Measurements from ENCODE around the gene ZNRF1. TPM values are rescaled to one million over a fixed set of nuclear protein-coding genes. Genes with fewer than 3 reads are reported as not detected.

The ZNRF1 gene
- polyA plus RNA-seq, 3 donors: 6.0 to 14.8 (median 8.3) TPM

- no peak overlapping the region for H3K27ac ChIP-seq (ENCODE audit: low read depth, low read length)
- WGBS, 3 donors: 85 to 89% (median 86%) methylated on average over 3 of the region's 3 CpGs
These were observed 101.8 kb downstream of the ZNRF1 start for GRCh38 chr16:75100603-75100990.

- WGBS, 3 donors: 85 to 90% (median 89%) methylated on average over 3 of the region's 3 CpGs
- H3K27ac ChIP-seq (ENCODE audit: low read depth, low read length): no peak overlapping the region
These were observed 102.8 kb downstream of the ZNRF1 start for GRCh38 chr16:75101635-75102034.

GRCh38 chr16:75102595-75102994 is 103.8 kb downstream of the ZNRF1 start:
- no peak overlapping the region for H3K27ac ChIP-seq (ENCODE audit: low read depth, low read length)
- WGBS, 3 donors: 94 to 98% (median 96%) methylated on average over 9 of the region's 9 CpGs

DNA sequence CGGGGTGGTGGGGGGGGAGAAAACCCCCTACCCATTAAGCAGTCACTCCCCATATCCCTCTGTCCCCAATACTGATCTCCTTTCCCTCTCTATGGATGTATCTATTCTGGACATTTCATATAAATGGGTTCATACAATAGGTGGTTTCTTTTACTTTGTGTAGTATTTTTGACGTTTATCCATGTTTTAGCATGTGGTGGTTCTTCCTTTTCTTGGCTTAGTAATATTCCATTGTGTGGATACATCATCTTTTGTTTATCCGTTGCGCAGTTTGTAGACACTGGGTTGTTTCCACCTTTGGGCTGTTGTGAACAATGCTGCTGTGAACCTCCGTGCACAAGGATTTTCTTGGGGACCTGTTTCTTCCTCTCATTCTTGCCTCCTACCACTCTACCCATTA is 105.2 kb downstream of the ZNRF1 start:
- 96 to 97% (median 96%) methylated on average over 5 of the region's 5 CpGs for WGBS, 3 donors

DNA sequence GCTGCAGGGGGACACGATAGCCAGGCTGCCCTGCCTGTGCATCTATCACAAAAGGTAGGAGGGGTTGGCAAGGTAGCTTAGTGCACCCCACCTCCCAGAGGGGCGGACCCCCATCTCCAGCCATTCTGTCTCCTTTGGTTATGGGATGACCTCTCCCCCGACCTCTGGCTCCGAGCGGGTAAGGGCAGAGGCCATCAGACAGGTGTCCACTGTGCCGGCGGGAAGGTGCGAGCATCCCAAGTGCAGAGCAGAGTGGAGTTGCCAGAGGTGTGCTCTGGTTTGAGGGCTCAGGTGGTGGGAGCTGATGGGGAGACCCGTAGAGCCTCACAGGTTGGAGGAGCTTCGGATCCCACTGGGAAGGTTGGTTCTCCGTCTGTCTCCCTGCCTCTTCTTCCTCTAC is 106.0 kb downstream of the ZNRF1 start:
- H3K27ac ChIP-seq (ENCODE audit: low read depth, low read length): no peak overlapping the region
- WGBS, 3 donors: 93 to 95% (median 93%) methylated on average over 11 of the region's 11 CpGs

More for the DNA sequence above, 105.2 kb downstream of the ZNRF1 start:
- H3K27ac ChIP-seq (ENCODE audit: low read depth, low read length): no peak overlapping the region

- no peak overlapping the region for H3K27ac ChIP-seq (ENCODE audit: low read depth, low read length)
- WGBS, 3 donors: 32 to 73% (median 37%) methylated on average over 10 of the region's 10 CpGs
These were observed 106.7 kb downstream of the ZNRF1 start for GRCh38 chr16:75105306-75106061.

- H3K27ac ChIP-seq (ENCODE audit: low read depth, low read length): no peak overlapping the region
- 90 to 93% (median 92%) methylated on average over 20 of the region's 20 CpGs for WGBS, 3 donors
These were observed 107.8 kb downstream of the ZNRF1 start for GRCh38 chr16:75106351-75107274.

DNA sequence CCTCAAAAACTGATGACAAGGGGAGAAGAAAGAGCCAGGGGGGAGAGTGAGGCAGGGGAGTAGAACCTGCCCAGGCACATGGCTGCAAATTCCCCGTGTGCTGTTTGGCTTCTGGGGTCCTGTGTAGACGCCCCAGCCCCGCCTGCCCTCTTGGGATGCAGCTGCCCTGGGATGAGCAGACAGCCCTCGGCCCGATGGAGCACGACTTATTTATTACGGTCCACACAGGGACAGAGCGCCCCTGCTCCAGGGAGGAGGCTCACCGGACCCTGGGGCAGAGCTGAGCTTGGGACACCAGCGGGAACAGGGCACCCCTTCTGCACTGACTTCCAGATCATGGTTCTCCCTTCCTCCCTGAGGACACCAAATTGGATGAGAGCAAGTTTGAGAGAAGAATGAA is 108.7 kb downstream of the ZNRF1 start:
- WGBS, 3 donors: 78 to 88% (median 84%) methylated on average over 10 of the region's 10 CpGs

DNA sequence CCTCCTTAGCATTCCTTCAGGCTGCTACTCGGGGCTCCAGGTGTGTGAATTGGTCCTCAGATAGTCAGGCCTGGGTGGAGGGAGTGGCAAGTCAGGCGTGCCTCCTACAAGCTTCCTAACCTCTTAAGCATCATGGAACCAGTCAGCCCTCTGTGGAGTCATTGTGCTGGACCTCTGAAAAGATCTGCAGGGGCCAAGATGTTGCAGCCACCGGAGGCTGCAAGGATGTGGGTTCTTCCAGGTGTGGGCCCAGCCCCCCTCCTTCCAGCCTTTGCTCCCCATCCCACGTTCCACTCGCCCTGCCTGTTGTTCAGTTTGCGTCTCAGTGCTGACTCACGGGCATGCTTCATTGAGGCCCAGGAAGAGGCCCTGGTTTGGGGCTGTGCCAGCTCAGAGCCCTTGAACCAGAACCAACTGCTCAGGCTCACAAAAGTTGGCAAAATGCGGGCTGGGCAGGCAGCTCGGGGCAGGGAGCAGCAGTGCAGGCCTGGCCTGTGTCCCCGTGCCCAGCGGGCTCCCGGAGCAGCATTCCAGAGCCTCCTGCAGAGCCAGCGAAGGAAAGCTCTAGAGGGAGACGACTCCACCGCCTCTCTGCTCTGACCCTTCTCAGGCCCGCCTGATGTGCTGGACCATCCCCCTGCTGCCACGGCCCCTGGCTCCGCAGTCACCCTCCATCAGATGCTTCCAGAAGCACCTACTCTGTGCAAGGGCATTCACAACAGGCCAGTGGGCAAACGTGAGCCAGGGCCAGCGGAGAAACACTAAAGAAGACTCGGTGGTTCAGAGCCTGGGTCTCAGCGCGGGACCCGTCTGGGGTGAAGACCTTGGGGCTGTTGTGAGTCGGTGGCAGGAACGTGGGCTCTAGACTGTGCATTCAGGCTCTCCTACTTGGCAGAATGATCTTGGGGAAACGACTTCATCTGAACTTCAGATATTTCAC is 110.2 kb downstream of the ZNRF1 start:
- whole genome bisulfite sequencing, 3 donors: 31 to 54% (median 49%) methylated on average over 27 of the region's 27 CpGs
- H3K27ac ChIP-seq (ENCODE audit: low read depth, low read length): no peak overlapping the region

More for the DNA sequence above, 108.7 kb downstream of the ZNRF1 start:
- no peak overlapping the region for H3K27ac ChIP-seq (ENCODE audit: low read depth, low read length)

GRCh38 chr16:75109732-75110243 is 111.0 kb downstream of the ZNRF1 start:
- no peak overlapping the region for H3K27ac ChIP-seq (ENCODE audit: low read depth, low read length)
- 35 to 63% (median 59%) methylated on average over 10 of the region's 10 CpGs for WGBS, 3 donors

DNA sequence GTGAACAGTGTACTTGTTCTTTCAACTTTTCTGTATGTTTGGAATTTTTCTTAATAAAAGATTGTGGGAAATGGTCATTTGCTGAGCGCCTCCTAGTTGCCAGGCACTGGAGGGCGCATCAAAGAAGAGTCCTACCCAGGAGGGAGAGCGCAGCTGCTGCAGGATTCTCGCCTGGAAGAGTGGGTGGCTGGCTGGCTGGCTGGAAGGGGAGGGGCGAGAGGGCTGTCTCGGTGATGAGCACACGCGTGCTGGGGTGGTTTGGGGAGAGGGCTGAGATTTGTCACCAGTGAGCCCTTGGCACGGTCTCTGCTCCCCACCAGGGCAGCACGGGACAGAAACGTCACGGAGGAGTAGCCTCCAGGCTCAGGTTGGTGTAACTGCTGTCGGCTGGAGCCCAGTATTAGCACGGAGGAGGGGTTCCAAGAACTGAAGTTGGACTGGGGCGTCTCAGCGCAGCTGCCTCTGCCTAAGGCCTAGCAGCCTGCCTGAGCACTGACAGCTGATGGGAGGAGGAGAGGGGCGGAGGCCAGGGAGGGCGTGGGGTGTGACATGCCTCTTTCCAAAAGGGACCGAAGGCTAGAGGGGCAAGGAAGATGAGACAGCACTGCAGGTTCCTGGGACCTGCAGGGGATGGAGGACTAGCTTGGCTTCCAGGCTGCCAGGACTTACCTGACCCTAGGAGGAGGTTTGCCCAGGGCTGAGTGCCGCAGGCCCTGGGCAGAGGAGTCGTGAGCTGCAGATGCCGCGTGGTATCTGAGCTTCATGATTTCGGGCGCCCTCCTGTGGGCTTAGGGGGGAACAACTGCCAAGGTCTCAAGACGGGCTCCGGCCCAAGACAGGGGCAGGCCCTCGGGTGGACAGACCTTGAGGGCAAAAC is 112.1 kb downstream of the ZNRF1 start:
- peak overlapping the region; percentile 13 for H3K27ac ChIP-seq (ENCODE audit: low read depth, low read length)
- 17 to 31% (median 17%) methylated on average over 28 of the region's 28 CpGs for WGBS, 3 donors

GRCh38 chr16:75111514-75111940 is 112.7 kb downstream of the ZNRF1 start:
- 29 to 42% (median 38%) methylated on average over 7 of the region's 7 CpGs for WGBS, 3 donors
- H3K27ac ChIP-seq (ENCODE audit: low read depth, low read length): no peak overlapping the region

- H3K27ac ChIP-seq (ENCODE audit: low read depth, low read length): no peak overlapping the region
- WGBS, 3 donors: 26 to 65% (median 27%) methylated on average over 26 of the region's 26 CpGs
These were observed 113.3 kb downstream of the ZNRF1 start for GRCh38 chr16:75111961-75112733.

GRCh38 chr16:75112734-75113491 is 114.1 kb downstream of the ZNRF1 start:
- H3K27ac ChIP-seq (ENCODE audit: low read depth, low read length): no peak overlapping the region
- WGBS, 3 donors: 46 to 72% (median 49%) methylated on average over 14 of the region's 14 CpGs

GRCh38 chr16:75113541-75114121 is 114.8 kb downstream of the ZNRF1 start:
- H3K27ac ChIP-seq (ENCODE audit: low read depth, low read length): no peak overlapping the region
- 71 to 88% (median 82%) methylated on average over 20 of the region's 20 CpGs for WGBS, 3 donors
